Measurements from ENCODE around the gene SLC6A17.
A peak's percentile ranks its signal among the peaks of the same experiment; 100 is the strongest.

Gene SLC6A17

GRCh38 chr1:110176299-110176956, 26.1 kb downstream of the SLC6A17 start:
- no peak for DNase-seq

- DNase-seq: no peak
Measured at GRCh38 chr1:110177775-110178174, 27.5 kb downstream of the SLC6A17 start.

DNA sequence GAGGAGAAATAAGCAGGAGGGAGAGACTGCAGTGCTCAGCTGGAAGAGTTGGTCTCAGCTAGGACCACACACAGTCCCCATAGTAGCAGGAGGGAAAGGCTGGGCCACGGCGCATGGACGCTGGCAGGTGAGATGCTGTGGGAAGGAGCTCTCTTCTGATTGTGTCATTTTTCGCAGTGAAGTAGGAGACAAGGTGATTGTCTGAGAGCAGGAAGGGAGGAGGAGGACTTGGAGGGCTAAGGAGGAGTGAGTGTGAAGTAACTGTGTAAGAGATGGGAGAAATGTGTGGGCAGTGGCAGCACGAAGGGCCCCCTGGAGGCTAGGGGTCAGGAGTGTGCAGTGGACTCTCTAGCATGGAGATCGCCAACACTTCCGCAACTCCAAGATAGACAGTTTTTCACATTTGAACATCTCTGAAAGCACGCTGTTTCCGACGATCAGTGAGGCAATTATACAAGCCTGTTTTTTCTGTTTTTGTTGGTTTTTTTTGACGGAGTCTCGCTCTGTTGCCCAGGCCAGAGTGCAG, 33.4 kb downstream of the SLC6A17 start:
- DNase-seq: no peak

DNA sequence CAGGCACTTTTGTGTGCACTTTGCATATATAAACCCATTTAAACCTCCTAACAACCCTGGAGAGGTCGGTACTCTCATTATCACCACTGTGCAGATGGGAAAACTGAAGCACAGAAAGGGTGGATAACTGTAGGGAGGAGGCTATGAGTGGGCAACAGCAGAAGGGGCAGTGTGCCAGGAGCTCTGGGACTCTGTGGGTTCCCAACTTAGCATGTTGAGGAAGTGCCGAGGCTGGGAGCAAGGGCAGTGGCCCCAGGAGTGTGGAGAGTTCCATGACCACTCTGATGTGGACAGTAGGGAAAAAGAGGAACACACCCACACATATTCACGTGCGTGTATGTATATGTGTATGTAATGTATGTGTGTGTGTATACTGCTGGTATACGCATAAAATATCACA, 34.2 kb downstream of the SLC6A17 start:
- DNase-seq: no peak

GRCh38 chr1:110185181-110185580, 34.9 kb downstream of the SLC6A17 start:
- DNase-seq: no peak

- no peak for DNase-seq
Measured at GRCh38 chr1:110186558-110186957, 36.3 kb downstream of the SLC6A17 start.

GRCh38 chr1:110187139-110187890, 37.0 kb downstream of the SLC6A17 start:
- DNase-seq: no peak

GRCh38 chr1:110188035-110188618, 37.8 kb downstream of the SLC6A17 start:
- no peak for DNase-seq

DNA sequence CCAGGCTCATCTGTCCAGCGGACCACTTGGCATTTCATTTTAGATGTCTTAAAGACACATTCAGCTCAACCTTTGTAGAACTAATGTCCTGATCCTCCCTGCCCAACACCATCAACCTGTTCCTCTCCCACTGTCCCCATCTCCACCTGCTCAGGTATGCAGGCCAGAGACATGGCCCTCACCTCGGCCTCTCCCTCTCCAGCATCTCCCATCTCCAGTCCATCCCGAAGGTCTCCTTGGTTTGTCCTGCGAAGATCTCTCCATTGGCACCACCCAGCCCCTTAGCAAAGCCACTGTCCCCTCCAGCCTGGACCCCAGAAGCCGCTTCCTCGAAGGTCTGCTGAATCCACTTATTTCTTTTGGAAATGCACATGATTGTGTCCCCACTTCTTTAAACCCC, 38.9 kb downstream of the SLC6A17 start:
- DNase-seq: no peak

GRCh38 chr1:110190282-110190929, 40.1 kb downstream of the SLC6A17 start:
- no peak for DNase-seq

- DNase-seq: no peak
Measured at GRCh38 chr1:110192541-110192940, 42.2 kb downstream of the SLC6A17 start.

DNA sequence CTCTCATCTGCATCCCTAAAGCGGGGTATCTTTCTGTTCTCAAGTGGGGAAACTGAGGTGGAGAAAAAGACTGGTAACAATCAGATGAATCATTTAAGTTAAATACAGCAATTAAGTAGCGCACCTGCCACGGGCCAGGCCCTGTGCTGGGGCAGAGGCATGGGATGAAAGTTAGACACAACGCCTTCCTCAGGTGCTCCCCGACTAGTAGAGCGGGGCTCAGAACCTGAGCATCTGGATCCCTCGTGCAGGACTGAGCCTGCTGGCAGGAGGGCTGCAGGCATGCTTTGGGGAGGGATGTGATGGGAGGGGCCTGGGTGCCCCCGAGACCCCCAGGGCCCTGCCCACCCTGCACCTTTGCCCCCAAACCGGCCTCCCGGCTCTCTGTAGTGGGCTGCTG, 44.9 kb downstream of the SLC6A17 start:
- no peak for DNase-seq

DNA sequence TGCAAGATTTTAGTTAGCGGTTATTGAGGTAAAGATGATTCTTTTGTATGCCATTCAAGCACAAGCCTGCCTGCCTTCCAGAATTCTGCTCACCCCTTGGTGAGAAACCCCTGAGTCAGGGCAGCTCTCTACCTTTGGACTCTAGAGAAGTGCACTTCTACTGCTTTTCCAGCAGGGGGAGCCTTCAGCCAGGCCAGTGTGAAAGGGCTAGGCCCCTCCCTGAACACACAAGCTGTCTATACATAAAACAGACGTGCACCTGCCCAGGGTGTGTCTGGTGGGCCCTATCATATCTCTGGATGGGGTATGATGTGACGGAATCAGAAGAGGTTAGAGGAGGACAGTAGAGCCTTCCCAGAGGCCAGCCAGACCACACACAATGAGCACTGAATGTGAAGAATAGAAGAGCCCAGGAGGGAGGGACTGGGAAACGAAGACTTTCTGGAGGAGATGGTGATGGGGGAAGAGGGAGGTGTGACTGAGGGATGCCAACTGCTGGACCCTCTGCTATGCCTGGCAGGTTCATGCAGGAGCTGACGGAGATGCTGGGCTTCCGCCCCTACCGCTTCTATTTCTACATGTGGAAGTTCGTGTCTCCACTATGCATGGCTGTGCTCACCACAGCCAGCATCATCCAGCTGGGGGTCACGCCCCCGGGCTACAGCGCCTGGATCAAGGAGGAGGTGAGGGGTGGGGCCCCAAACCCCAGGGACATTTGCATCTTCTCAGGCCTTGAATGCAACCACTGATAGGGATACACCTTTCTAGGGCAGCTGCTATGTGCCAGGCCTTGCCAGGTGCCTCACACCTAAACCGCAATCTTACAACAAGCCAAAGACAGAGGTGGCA, 46.8 kb downstream of the SLC6A17 start:
- DNase-seq: peak; percentile 46

DNA sequence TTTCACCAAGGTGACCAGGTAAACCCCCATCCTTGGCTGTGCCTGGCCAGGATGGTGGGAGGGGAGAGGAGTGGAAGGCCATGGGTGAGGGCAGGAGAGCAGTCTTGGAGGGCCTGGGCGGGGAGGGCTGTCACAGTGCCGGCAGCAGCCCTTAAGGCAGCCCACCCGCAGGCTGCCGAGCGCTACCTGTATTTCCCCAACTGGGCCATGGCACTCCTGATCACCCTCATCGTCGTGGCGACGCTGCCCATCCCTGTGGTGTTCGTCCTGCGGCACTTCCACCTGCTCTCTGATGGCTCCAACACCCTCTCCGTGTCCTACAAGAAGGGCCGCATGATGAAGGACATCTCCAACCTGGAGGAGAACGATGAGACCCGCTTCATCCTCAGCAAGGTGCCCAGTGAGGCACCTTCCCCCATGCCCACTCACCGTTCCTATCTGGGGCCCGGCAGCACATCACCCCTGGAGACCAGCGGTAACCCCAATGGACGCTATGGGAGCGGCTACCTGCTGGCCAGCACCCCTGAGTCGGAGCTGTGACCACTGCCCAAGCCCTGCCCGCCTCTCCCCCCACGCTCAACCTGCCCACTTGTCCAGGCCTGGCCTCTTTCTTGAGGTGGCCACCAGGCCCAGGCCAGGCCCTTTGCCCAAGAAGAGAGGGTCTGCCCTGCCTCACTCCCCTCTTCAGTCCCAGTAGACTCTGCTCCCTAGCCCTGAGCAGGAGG, 47.8 kb downstream of the SLC6A17 start:
- no peak for DNase-seq

- DNase-seq: no peak
Measured at GRCh38 chr1:110198746-110199145, 48.5 kb downstream of the SLC6A17 start.

DNA sequence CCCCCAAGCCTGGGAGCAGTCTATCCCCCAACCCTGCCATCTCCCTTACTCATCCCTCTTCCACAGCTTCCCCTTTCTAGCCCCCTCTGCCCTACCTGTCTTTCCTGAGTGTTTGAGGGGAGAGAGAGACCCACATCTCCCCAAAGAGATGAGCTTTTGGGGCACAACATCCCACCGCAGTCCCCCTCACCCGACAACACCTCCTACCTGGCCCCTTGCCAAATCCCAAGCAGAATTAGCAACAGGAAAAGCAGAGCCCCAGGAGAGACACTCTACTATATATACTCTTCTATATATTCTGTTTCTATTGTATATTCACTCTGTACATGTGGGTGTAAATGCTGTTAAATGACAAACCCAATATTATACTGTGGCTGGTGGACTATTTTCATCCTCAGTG, 49.9 kb downstream of the SLC6A17 start:
- DNase-seq: no peak

- DNase-seq: no peak
Measured at GRCh38 chr1:110200666-110201065, 50.4 kb downstream of the SLC6A17 start.

DNA sequence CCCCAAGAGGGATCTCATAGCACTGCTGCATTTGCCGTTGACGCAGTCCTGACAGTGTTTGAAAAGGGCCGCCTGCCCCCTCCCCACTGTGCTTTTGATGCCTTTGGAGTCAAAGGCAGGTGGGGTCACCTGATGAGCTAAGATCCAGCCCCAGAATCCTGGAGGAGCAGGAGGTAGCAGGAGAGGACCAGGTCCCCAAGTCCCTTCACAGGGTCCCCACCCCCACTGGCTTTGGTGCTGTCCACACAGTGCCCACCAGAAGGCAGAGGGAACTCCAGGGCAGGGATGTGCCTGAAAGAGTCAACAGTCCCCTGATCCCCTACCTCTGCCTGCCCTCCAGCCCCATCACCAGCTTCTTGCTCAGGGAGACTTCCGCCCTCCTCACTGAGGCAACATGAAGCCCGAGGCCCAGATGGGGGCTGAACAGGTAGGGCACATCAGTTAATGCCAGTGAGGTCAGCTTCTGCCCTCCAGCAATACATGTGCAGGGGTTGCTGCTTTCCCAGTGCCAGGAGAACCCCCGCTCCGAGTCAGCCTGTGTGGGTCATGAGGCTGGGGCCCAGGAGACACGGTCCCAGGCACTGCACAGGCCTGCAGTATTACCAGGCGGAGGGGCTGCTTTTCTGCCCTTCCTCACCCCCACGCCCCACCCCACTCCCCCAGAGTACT, 51.0 kb downstream of the SLC6A17 start:
- no peak for DNase-seq

DNA sequence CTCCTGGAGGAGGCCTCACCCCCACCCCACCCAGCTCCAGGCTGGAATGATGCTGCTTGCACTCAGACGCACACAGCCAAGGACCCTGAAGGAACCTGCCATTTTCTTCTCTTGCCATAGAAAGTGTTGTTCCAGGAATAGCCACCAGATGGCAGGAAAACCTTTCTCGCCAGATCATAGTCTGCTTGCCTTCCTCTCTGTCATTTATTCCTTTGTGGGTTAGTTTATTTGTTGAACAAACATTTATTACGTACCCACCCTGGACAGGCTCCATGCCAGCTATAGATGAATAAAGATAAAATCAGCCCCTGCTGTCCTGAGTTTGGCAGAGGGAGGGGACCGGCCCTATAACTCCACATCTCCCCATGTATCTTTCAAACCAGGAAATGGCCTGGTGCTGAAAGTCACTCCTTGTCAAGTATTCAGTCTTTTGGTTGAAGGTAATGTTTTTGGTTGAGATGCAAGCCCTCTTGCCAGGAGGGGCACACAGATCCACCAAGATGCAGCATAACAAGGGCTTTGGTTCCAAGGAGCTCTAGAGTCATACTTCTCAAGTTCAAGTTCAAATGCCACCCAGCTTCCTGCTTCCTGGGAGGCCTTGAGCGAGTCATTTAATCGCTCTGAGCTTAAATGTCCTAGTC, 52.8 kb downstream of the SLC6A17 start:
- DNase-seq: peak; percentile 65

- DNase-seq: no peak
Measured at GRCh38 chr1:110205156-110205555, 54.9 kb downstream of the SLC6A17 start.
